Right lobe of liver (tissue), 6 donors: ENCODE results near the gene XRCC3. TPM values are rescaled to one million over a fixed set of nuclear protein-coding genes. Genes with fewer than 3 reads are reported as not detected.
A peak's percentile ranks its signal among the peaks of the same experiment; 100 is the strongest.

Source experiments
- ATAC-seq, 4 donors: fragments of 200-7000 bp; cut with Tn5 transposase; one replicate each; pipeline ENCODE4 v1.9.1; 2020; ENCODE audit warnings: mild to moderate bottlenecking in 4 of 4, moderate library complexity in 4 of 4
- DNase-seq, 3 donors: peaks; one replicate each; pipeline ENCODE4 v3.0.0-alpha.2; 2020
- H3K27ac ChIP-seq, 3 donors: fragments of 200-600 bp; one replicate each; pipeline ENCODE4 v1.8.0; 2022
- H3K27me3 ChIP-seq, 2 donors: fragments of 200-600 bp; one replicate each; pipeline ENCODE4 v1.8.0; 2022
- H3K36me3 ChIP-seq, 4 donors: fragments of 200-600 bp; sonication (generic) in 1 of 4; one replicate each; pipeline versions ENCODE4 v1.5.1 to v1.8.0; 2017 to 2022; ENCODE audit warnings: control low read depth in 1 of 4
- H3K4me1 ChIP-seq, 4 donors: fragments of 200-600 bp; sonication (generic) in 1 of 4; one replicate each; pipeline versions ENCODE4 v1.5.1 to v1.8.0; 2017 to 2022; ENCODE audit warnings: control low read depth in 1 of 4
- H3K4me3 ChIP-seq, 3 donors: fragments of 200-600 bp; one replicate each; pipeline ENCODE4 v1.8.0; 2022
- H3K9me3 ChIP-seq, 4 donors: fragments of 200-600 bp; sonication (generic) in 1 of 4; one replicate each; pipeline versions ENCODE4 v1.5.1 to v1.8.0; 2017 to 2022; ENCODE audit warnings: control low read depth in 1 of 4
- POLR2A ChIP-seq: fragments of 450-650 bp; IDR thresholded peaks from one replicate; pipeline ENCODE4 v1.6.1; 2017; ENCODE audit warnings: antibody characterized with exemption, mild to moderate bottlenecking
- WGBS: methylation state at CpG from one replicate; pipeline ENCODE4 v1.1.6; 2018; ENCODE audit warnings: low coverage, low lambda C conversion rate; ENCODE audit not compliant: insufficient coverage; ENCODE audit errors: missing lambda C conversion rate; 5-methylcytosine and 5-hydroxymethylcytosine counted together
- intact Hi-C, 2 donors: fragments of 100-400 bp; cut with DNase I; formaldehyde crosslinking; loops; one replicate each; pipeline versions ENCODE4 v1.11.2 to v1.14.1; 2022
- total RNA-seq, 6 experiments: library from RNA; depleted of rRNA in 2 of 6; stranded (reverse); fragments of >200 nt in 2 of 6; fragmentation: NEBNext Ultra II Directional in 3 of 6; extraction: Animal tissue kit (Norgen Biotek cat#: 25700) in 3 of 6; gene quantifications; one replicate each; pipeline versions ENCODE4 v1.1.0 to v1.2.4, GENCODE V29; 2016 to 2023
- TF ChIP-seq, protein P1 (sequence below), 4 donors: fragments of 200-600 bp in 3 of 4; fragments of 450-650 bp in 1 of 4; IDR thresholded peaks; one replicate each; pipeline versions ENCODE4 v1.5.1 to v1.8.0; 2016 to 2022; ENCODE audit warnings: antibody characterized with exemption in 4 of 4, mild to moderate bottlenecking in 2 of 4
- donor health status: DM: no; HTN: yes; CAD: no.
- donor health status: DM: no; HTN: no; CAD: no.
- donor health status: DM: no; HTN: no; CAD: no.
- donor health status: DM: no; HTN: yes; CAD: no.
- donor health status: DM: no; HTN: yes; CAD: no.

The XRCC3 gene
- total RNA-seq, 6 experiments from 2014 or later, result 0.88 to 6.3 (median 1.8) TPM

DNA sequence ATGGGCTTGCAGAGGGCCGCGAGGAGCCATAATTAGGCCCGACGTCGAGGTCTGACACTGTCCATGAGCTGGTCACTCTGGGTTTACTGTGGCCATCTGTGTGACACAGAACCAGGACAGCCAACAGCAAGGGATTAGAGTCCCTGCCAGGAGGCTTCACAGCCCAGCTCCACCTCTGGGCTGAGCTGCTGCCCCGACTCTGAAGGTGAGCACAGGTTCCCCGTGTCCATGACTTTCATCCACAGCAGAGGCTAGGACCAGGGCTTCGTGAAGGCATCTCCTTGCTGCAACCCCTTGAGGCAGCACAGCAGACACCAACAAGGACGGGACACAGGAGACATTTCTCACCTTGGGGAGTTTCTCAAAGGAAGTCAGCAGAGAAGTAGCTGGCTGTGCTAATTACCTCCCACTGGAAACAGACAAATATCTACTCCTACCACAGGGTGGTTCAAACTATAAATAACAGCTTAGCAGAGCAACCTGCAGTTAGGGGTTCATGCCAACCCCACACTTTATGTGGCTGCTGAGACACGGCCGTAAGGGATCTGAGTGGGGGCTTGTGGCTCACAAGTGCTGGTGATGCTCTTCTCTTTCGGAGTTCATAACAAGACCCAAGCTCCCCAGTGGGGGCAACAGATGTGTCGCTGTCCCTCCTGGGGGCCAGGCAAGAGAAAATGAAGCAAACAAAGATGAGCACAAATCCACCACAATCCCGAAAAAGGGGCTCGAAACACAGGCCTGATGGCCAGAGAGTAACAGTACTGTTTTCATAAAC lies 29.6 kb upstream of the XRCC3 start:
- intact Hi-C loops, result no loop called here
- no peaks in the 10 kb centered on the region for H3K27me3 ChIP-seq
- H3K9me3 ChIP-seq, result no peaks in the 10 kb centered on the region
- H3K36me3 ChIP-seq, result peaks cover 0 to 15% (median 7%) of the 10 kb centered on the region in 4 donors
- DNase-seq (no peak), ATAC-seq (no peak)
- H3K27ac ChIP-seq, result peak overlapping the region in 1 of 3 donors; percentile 27
- H3K4me3 ChIP-seq, result no peak overlapping the region
- TF ChIP-seq, protein P1, sequence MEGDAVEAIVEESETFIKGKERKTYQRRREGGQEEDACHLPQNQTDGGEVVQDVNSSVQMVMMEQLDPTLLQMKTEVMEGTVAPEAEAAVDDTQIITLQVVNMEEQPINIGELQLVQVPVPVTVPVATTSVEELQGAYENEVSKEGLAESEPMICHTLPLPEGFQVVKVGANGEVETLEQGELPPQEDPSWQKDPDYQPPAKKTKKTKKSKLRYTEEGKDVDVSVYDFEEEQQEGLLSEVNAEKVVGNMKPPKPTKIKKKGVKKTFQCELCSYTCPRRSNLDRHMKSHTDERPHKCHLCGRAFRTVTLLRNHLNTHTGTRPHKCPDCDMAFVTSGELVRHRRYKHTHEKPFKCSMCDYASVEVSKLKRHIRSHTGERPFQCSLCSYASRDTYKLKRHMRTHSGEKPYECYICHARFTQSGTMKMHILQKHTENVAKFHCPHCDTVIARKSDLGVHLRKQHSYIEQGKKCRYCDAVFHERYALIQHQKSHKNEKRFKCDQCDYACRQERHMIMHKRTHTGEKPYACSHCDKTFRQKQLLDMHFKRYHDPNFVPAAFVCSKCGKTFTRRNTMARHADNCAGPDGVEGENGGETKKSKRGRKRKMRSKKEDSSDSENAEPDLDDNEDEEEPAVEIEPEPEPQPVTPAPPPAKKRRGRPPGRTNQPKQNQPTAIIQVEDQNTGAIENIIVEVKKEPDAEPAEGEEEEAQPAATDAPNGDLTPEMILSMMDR (IDR thresholded peaks at IDR 0.05), result no peak
- no peak for TF ChIP-seq POLR2A
- peaks cover 0 to 21% (median 4%) of the 10 kb centered on the region in 4 donors for H3K4me1 ChIP-seq
- 89% methylated on average over 7 of the region's 15 CpGs for whole genome bisulfite sequencing

GRCh38 chr14:103743691-103744090 lies 28.4 kb upstream of the XRCC3 start:
- ATAC-seq (no peak), DNase-seq (no peak)
- intact Hi-C loops, result no loop called here
- H3K4me3 ChIP-seq, result no peak overlapping the region
- TF ChIP-seq, protein P1 (IDR thresholded peaks at IDR 0.05), result no peak
- TF ChIP-seq POLR2A, result no peak
- H3K36me3 ChIP-seq, result peaks cover 0 to 9% (median 3%) of the 10 kb centered on the region in 4 donors
- H3K27me3 ChIP-seq, result no peaks in the 10 kb centered on the region
- peaks cover 0 to 21% (median 4%) of the 10 kb centered on the region in 4 donors for H3K4me1 ChIP-seq
- no CpG with 5 or more reads among the region's 15 CpGs for WGBS
- no peaks in the 10 kb centered on the region for H3K9me3 ChIP-seq
- no peak overlapping the region for H3K27ac ChIP-seq

- Histone ChIP-seq H3K36me3 (peaks cover 0 to 9% (median 2%) of the 10 kb centered on the region in 4 donors), H3K4me3 (no peak overlapping the region), H3K4me1 (peaks cover 0 to 21% (median 4%) of the 10 kb centered on the region in 4 donors), H3K9me3 (no peaks in the 10 kb centered on the region), H3K27me3 (no peaks in the 10 kb centered on the region), H3K27ac (no peak overlapping the region)
- WGBS, result 73% methylated on average over 8 of the region's 14 CpGs
- intact Hi-C loops, result no loop called here
- TF ChIP-seq, protein P1 (IDR thresholded peaks at IDR 0.05), result no peak
- TF ChIP-seq POLR2A, result no peak
- ATAC-seq (peak in 1 of 4 donors; percentile 28), DNase-seq (no peak)
These were observed 27.4 kb upstream of the XRCC3 start for GRCh38 chr14:103742499-103743255.

DNA sequence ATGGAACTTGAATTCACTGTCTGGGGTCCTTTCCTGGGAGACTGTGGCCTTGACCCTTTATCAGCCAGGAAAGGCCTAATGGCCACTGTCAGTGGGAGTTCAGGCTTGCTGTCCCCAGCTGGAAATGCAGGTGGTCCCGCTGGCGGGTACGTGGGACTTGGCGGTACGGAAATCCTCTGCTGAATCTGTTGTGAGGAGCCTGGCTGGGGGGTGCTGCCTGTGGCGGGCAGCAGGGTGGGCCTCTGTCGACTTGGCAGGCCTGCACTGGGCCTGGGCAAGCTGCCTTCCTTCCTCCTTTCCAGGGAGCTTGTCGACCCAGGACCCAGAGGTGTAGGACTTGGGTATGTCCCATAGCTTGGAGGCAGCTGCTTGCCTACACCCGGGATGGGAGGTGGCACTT lies 26.6 kb upstream of the XRCC3 start:
- no peaks in the 10 kb centered on the region for H3K27me3 ChIP-seq
- intact Hi-C loops, result no loop called here
- H3K36me3 ChIP-seq, result peaks cover 0 to 9% (median 2%) of the 10 kb centered on the region in 4 donors
- no peak overlapping the region for H3K27ac ChIP-seq
- H3K4me1 ChIP-seq, result peaks cover 0 to 21% (median 4%) of the 10 kb centered on the region in 4 donors
- no peak for TF ChIP-seq POLR2A
- TF ChIP-seq, protein P1 (IDR thresholded peaks at IDR 0.05), result no peak
- H3K4me3 ChIP-seq, result no peak overlapping the region
- 67% methylated on average over 1 of the region's 9 CpGs for WGBS
- DNase-seq (peak in 1 of 3 donors; percentile 42), ATAC-seq (no peak)
- H3K9me3 ChIP-seq, result no peaks in the 10 kb centered on the region
